Peyer's patch (tissue), 4 donors: Measurements from ENCODE around the gene NAGLU. TPM values are rescaled to one million over a fixed set of nuclear protein-coding genes. Genes with fewer than 3 reads are reported as not detected.

Experiments used
- DNase-seq, 3 donors: peaks; one replicate each; pipeline ENCODE4 v3.0.0-alpha.2; 2017 to 2019
- H3K27ac ChIP-seq, 4 donors: fragments of 200-600 bp; sonication (generic); one replicate each; pipeline ENCODE4 v1.5.1; 2016 to 2019
- H3K27me3 ChIP-seq, 2 donors: fragments of 200-600 bp; sonication (generic); one replicate each; pipeline ENCODE4 v1.5.1; 2019
- H3K36me3 ChIP-seq, 3 donors: fragments of 200-600 bp; sonication (generic); one replicate each; pipeline ENCODE4 v1.5.1; 2016 to 2019
- H3K4me1 ChIP-seq, 4 donors: fragments of 200-600 bp; sonication (generic); one replicate each; pipeline ENCODE4 v1.5.1; 2016 to 2019
- H3K4me3 ChIP-seq, 4 donors: fragments of 200-600 bp; sonication (generic); 1 replicate in 3 of 4; 2 replicates in 1 of 4; pipeline ENCODE4 v1.5.1; 2016 to 2019; ENCODE audit warnings: mild to moderate bottlenecking in 1 of 4
- H3K9me3 ChIP-seq, 4 donors: fragments of 200-600 bp; sonication (generic); one replicate each; pipeline ENCODE4 v1.5.1; 2016 to 2019; ENCODE audit warnings: mild to moderate bottlenecking in 1 of 4
- CTCF ChIP-seq, 6 experiments: fragments of 450-650 bp in 4 of 6; fragments of 200-600 bp in 2 of 6; sonication (generic) in 1 of 6; IDR thresholded peaks; one replicate each; pipeline ENCODE4 v1.5.1; 2017 to 2019; ENCODE audit warnings: antibody characterized with exemption in 6 of 6, mild to moderate bottlenecking in 3 of 6, moderate library complexity in 1 of 6
- POLR2A ChIP-seq, 2 donors: fragments of 450-650 bp; IDR thresholded peaks; one replicate each; pipeline ENCODE4 v1.5.1; 2017; ENCODE audit warnings: antibody characterized with exemption in 2 of 2, mild to moderate bottlenecking in 2 of 2, moderate library complexity in 2 of 2
- total RNA-seq, 4 donors: library from RNA; depleted of rRNA; stranded (reverse); fragments of >200 nt; gene quantifications; one replicate each; pipeline ENCODE4 v1.1.0, GENCODE V29; 2016

NAGLU gene
- total RNA-seq, 4 donors from 2014 or later = 12.4 to 79.2 (median 62.7) TPM

- DNase-seq = no peak
- Histone ChIP-seq H3K9me3 (no peaks in the 10 kb centered on the region), H3K4me3 (no peak overlapping the region), H3K27me3 (no peaks in the 10 kb centered on the region), H3K4me1 (peaks cover 0 to 63% (median 15%) of the 10 kb centered on the region in 4 donors), H3K27ac (peak overlapping the region; percentile 68 to 95 (median 86)), H3K36me3 (peaks cover 0 to 22% (median 0%) of the 10 kb centered on the region in 3 donors)
- TF ChIP-seq POLR2A (IDR thresholded peaks at IDR 0.05) (no peak), CTCF (IDR thresholded peaks at IDR 0.05) (peak in 2 of 6 experiments; percentile 2 to 24)
Observed at GRCh38 chr17:42520540-42520951, 15.5 kb upstream of the NAGLU start.

GRCh38 chr17:42521036-42521435 lies 15.0 kb upstream of the NAGLU start:
- Histone ChIP-seq H3K4me3 (no peak overlapping the region), H3K27ac (peak overlapping the region; percentile 68 to 95 (median 86)), H3K4me1 (peaks cover 0 to 67% (median 15%) of the 10 kb centered on the region in 4 donors), H3K9me3 (no peaks in the 10 kb centered on the region), H3K36me3 (peaks cover 0 to 22% (median 0%) of the 10 kb centered on the region in 3 donors), H3K27me3 (no peaks in the 10 kb centered on the region)
- TF ChIP-seq POLR2A (IDR thresholded peaks at IDR 0.05) (no peak), CTCF (IDR thresholded peaks at IDR 0.05) (no peak)
- DNase-seq = no peak

- Histone ChIP-seq H3K9me3 (no peaks in the 10 kb centered on the region), H3K36me3 (peaks cover 0 to 16% (median 0%) of the 10 kb centered on the region in 3 donors), H3K27me3 (no peaks in the 10 kb centered on the region), H3K4me3 (no peak overlapping the region), H3K4me1 (peaks cover 0 to 74% (median 18%) of the 10 kb centered on the region in 4 donors), H3K27ac (peak overlapping the region; percentile 68 to 95 (median 86))
- DNase-seq = no peak
- TF ChIP-seq CTCF (IDR thresholded peaks at IDR 0.05) (no peak), POLR2A (IDR thresholded peaks at IDR 0.05) (no peak)
Observed at GRCh38 chr17:42521666-42522262, 14.3 kb upstream of the NAGLU start.

GRCh38 chr17:42522263-42522790 lies 13.7 kb upstream of the NAGLU start:
- DNase-seq = no peak
- no peaks in the 10 kb centered on the region for H3K27me3 ChIP-seq
- H3K36me3 ChIP-seq = peaks cover 0 to 15% (median 0%) of the 10 kb centered on the region in 3 donors
- H3K27ac ChIP-seq = peak overlapping the region; percentile 68 to 95 (median 86)
- peaks cover 0 to 74% (median 18%) of the 10 kb centered on the region in 4 donors for H3K4me1 ChIP-seq
- no peaks in the 10 kb centered on the region for H3K9me3 ChIP-seq
- TF ChIP-seq CTCF (IDR thresholded peaks at IDR 0.05) = no peak
- no peak for TF ChIP-seq POLR2A (IDR thresholded peaks at IDR 0.05)
- no peak overlapping the region for H3K4me3 ChIP-seq

GRCh38 chr17:42522798-42523278 lies 13.2 kb upstream of the NAGLU start:
- no peak for TF ChIP-seq POLR2A (IDR thresholded peaks at IDR 0.05)
- TF ChIP-seq CTCF (IDR thresholded peaks at IDR 0.05) = no peak
- DNase-seq = no peak
- Histone ChIP-seq H3K27me3 (no peaks in the 10 kb centered on the region), H3K4me1 (peaks cover 0 to 70% (median 17%) of the 10 kb centered on the region in 4 donors), H3K27ac (peak overlapping the region; percentile 68 to 95 (median 86)), H3K9me3 (no peaks in the 10 kb centered on the region), H3K36me3 (peaks cover 0 to 15% (median 0%) of the 10 kb centered on the region in 3 donors), H3K4me3 (no peak overlapping the region)
